ENCODE measurements around the gene RIMS1. TPM values are rescaled to one million over a fixed set of nuclear protein-coding genes. Genes with fewer than 3 reads are reported as not detected.
"Not testable (repeated sequence)": the region's sequence is repeated elsewhere in the genome, so short reads cannot be mapped to it uniquely, and the experiment has no call there.

Gene RIMS1
- total and polyA plus RNA-seq, 2 donors = 0.09 to 0.14 TPM

DNA sequence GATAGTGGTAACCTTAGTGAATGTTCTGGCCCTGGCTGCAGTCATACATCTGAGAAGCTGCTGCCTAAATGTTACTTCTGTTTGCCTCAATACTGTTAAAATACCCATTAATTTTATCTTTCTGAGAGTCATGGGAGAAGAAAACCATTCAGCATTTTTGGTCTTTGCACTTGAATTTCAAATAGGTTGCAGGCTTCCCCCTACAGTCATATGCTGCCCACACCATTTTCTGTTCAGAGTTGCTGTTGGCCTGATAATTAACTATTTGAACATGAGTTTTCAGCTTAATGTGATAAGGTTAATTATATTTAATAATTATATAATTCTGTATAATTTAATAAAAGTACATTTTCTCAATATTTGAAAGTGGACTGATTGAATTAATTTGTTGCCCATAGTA is 410.0 kb downstream of the RIMS1 start:
- H3K36me3 ChIP-seq (ENCODE audit: control insufficient read depth in 2 of 2, insufficient read depth in 2 of 2, low read length in 1 of 2) = no peaks in the 10 kb centered on the region
- H3K4me1 ChIP-seq (ENCODE audit: control insufficient read depth in 2 of 2, insufficient read depth in 2 of 2, low read length in 2 of 2) = no peaks in the 10 kb centered on the region
- no peak for DNase-seq (ENCODE audit: low read depth in 6 of 9, low spot score in 9 of 9)
- H3K27ac ChIP-seq (ENCODE audit: low read depth in 1 of 2, low read length in 1 of 2) = no peak overlapping the region
- no peaks in the 10 kb centered on the region for H3K27me3 ChIP-seq (ENCODE audit: control insufficient read depth in 2 of 2, insufficient read depth in 1 of 2, low read length in 1 of 2)
- no peak overlapping the region for H3K4me3 ChIP-seq (ENCODE audit: low read length in 2 of 2)
- H3K9me3 ChIP-seq (ENCODE audit: control insufficient read depth in 2 of 2, insufficient read depth in 1 of 2, low read length in 1 of 2) = no peaks in the 10 kb centered on the region

DNA sequence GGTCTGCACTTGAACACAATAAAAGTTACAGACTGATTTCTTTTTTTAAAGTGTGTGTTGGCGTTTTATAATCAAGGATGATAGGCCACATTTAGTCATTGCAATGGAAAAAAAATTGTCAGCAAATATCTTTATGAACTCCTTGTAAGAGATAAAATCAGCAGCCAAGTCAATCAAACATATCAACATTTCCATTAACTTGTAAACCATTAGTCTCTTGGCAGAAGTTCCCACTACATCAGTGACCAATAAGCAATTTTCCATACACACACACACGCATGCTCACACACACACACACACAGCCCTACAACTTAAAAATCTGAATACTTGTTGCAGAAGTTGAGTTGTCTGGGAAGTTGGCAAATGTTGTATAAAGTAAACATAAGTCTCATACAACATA is 419.6 kb downstream of the RIMS1 start:
- no peaks in the 10 kb centered on the region for H3K27me3 ChIP-seq (ENCODE audit: control insufficient read depth in 2 of 2, insufficient read depth in 1 of 2, low read length in 1 of 2)
- no peaks in the 10 kb centered on the region for H3K9me3 ChIP-seq (ENCODE audit: control insufficient read depth in 2 of 2, insufficient read depth in 1 of 2, low read length in 1 of 2)
- H3K4me3 ChIP-seq (ENCODE audit: low read length in 2 of 2) = no peak overlapping the region
- no peak for DNase-seq (ENCODE audit: low read depth in 6 of 9, low spot score in 9 of 9)
- WGBS = 93% methylated on average over 2 of the region's 2 CpGs
- no peaks in the 10 kb centered on the region for H3K4me1 ChIP-seq (ENCODE audit: control insufficient read depth in 2 of 2, insufficient read depth in 2 of 2, low read length in 2 of 2)
- H3K27ac ChIP-seq (ENCODE audit: low read depth in 1 of 2, low read length in 1 of 2) = no peak overlapping the region
- no peaks in the 10 kb centered on the region for H3K36me3 ChIP-seq (ENCODE audit: control insufficient read depth in 2 of 2, insufficient read depth in 2 of 2, low read length in 1 of 2)

DNA sequence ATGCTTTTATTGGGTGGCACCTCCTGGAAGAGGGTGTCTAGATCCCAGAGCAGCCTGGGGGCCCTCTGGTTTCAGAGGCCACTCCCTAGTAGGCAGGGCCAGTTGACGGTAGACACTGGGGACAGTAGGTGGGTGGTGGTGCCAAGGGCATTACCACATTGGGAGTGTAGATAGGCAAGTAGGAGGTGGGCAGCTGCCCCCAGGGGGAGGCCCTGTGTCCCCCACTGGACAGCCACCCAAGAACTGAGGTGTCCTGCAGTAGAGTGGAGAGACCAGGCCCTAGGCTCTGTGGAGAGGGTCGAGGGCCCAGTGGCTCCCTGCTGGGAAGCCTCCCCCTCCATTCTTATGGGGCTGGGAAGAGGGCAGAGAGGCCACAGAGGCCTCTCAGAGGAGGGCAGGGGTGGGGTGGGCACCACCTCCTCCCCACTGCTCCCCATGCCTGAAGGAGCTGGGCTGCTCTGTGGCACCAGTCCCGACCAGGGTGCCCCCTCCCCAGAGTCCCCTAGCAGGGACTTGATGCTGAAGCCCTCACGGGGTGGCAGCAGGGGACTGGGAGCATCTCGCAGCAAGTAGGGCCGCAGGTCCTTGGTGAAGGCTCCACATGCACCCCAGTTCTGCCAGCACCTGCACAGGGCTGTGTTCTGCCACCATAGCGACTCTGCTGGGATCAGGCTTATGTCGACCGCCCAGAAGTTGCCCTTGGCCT is 430.5 kb downstream of the RIMS1 start:
- no peak for DNase-seq (ENCODE audit: low read depth in 6 of 9, low spot score in 9 of 9)
- no peaks in the 10 kb centered on the region for H3K4me1 ChIP-seq (ENCODE audit: control insufficient read depth in 2 of 2, insufficient read depth in 2 of 2, low read length in 2 of 2)
- H3K9me3 ChIP-seq (ENCODE audit: control insufficient read depth in 2 of 2, insufficient read depth in 1 of 2, low read length in 1 of 2) = no peaks in the 10 kb centered on the region
- no peaks in the 10 kb centered on the region for H3K27me3 ChIP-seq (ENCODE audit: control insufficient read depth in 2 of 2, insufficient read depth in 1 of 2, low read length in 1 of 2)
- H3K4me3 ChIP-seq (ENCODE audit: low read length in 2 of 2) = no peak overlapping the region
- 94% methylated on average over 9 of the region's 9 CpGs for WGBS
- no peak overlapping the region for H3K27ac ChIP-seq (ENCODE audit: low read depth in 1 of 2, low read length in 1 of 2)
- no peaks in the 10 kb centered on the region for H3K36me3 ChIP-seq (ENCODE audit: control insufficient read depth in 2 of 2, insufficient read depth in 2 of 2, low read length in 1 of 2)

DNA sequence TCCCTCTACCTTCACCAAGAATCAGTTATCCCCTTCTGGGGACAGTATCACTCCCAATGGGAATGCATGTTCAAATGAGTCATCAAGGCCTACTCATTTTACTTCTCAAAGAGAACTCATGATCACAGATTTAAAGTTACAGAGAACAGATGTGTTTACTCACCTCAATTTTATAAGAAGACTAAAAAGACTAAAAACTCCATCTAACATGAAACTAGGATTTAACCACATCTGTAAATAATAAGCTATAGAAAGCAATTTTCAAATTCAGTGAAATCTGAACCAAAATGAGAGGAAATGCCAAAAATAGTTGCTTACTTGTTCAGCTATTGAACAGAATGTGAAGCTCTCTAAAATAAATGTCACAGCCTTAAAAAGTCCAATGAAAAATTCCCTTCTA is 435.4 kb downstream of the RIMS1 start:
- H3K27ac ChIP-seq (ENCODE audit: low read depth in 1 of 2, low read length in 1 of 2) = no peak overlapping the region
- DNase-seq (ENCODE audit: low read depth in 6 of 9, low spot score in 9 of 9) = no peak
- no peak overlapping the region for H3K4me3 ChIP-seq (ENCODE audit: low read length in 2 of 2)
- no peaks in the 10 kb centered on the region for H3K9me3 ChIP-seq (ENCODE audit: control insufficient read depth in 2 of 2, insufficient read depth in 1 of 2, low read length in 1 of 2)
- no peaks in the 10 kb centered on the region for H3K27me3 ChIP-seq (ENCODE audit: control insufficient read depth in 2 of 2, insufficient read depth in 1 of 2, low read length in 1 of 2)
- H3K36me3 ChIP-seq (ENCODE audit: control insufficient read depth in 2 of 2, insufficient read depth in 2 of 2, low read length in 1 of 2) = no peaks in the 10 kb centered on the region
- no peaks in the 10 kb centered on the region for H3K4me1 ChIP-seq (ENCODE audit: control insufficient read depth in 2 of 2, insufficient read depth in 2 of 2, low read length in 2 of 2)

DNA sequence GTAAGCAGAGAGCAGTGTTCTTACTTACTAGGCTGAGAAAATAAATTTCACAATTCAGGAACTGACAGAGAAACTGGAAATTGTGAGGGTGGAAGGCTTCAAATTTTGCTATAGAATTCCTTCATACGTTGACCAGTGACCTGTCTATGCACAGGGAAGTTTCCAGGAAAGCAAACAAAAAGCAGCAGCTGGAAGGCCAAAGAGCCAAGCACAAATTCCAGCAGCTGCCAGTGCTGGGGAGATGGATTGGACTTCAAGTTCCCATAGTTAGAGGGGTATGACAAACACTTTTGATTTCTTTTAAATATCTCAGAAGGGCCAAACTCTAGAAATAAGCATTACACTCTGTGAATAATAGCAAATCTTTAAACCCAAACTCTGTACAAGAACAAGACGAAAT is 436.4 kb downstream of the RIMS1 start:
- Histone ChIP-seq H3K4me3 (ENCODE audit: low read length in 2 of 2) (no peak overlapping the region), H3K27me3 (ENCODE audit: control insufficient read depth in 2 of 2, insufficient read depth in 1 of 2, low read length in 1 of 2) (no peaks in the 10 kb centered on the region), H3K27ac (ENCODE audit: low read depth in 1 of 2, low read length in 1 of 2) (no peak overlapping the region), H3K9me3 (ENCODE audit: control insufficient read depth in 2 of 2, insufficient read depth in 1 of 2, low read length in 1 of 2) (no peaks in the 10 kb centered on the region), H3K36me3 (ENCODE audit: control insufficient read depth in 2 of 2, insufficient read depth in 2 of 2, low read length in 1 of 2) (no peaks in the 10 kb centered on the region), H3K4me1 (ENCODE audit: control insufficient read depth in 2 of 2, insufficient read depth in 2 of 2, low read length in 2 of 2) (no peaks in the 10 kb centered on the region)
- no peak for DNase-seq (ENCODE audit: low read depth in 6 of 9, low spot score in 9 of 9)
- WGBS = 70% methylated on average over 2 of the region's 2 CpGs

DNA sequence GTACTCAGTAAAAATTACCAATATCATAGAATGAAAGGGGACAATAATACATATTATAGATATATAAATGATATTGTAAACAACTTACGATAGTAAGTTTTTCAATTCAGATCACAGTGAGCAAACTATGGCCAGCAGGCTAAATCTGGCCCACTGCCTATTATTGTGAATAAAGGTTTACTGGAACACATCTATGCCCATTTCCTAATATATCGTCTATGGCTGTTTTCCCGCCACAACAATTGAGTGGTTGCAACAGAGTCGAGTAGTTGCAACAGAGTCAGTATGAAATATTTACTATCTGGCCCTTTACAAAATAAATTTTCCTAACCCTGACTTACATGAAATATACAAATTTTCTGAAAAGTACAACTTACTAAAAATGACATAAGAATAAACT is 438.2 kb downstream of the RIMS1 start:
- H3K36me3 ChIP-seq (ENCODE audit: control insufficient read depth in 2 of 2, insufficient read depth in 2 of 2, low read length in 1 of 2) = no peaks in the 10 kb centered on the region
- H3K9me3 ChIP-seq (ENCODE audit: control insufficient read depth in 2 of 2, insufficient read depth in 1 of 2, low read length in 1 of 2) = no peaks in the 10 kb centered on the region
- DNase-seq (ENCODE audit: low read depth in 6 of 9, low spot score in 9 of 9) = no peak
- no peak overlapping the region for H3K4me3 ChIP-seq (ENCODE audit: low read length in 2 of 2)
- H3K27me3 ChIP-seq (ENCODE audit: control insufficient read depth in 2 of 2, insufficient read depth in 1 of 2, low read length in 1 of 2) = no peaks in the 10 kb centered on the region
- no peaks in the 10 kb centered on the region for H3K4me1 ChIP-seq (ENCODE audit: control insufficient read depth in 2 of 2, insufficient read depth in 2 of 2, low read length in 2 of 2)
- WGBS = 78% methylated on average over 4 of the region's 4 CpGs
- no peak overlapping the region for H3K27ac ChIP-seq (ENCODE audit: low read depth in 1 of 2, low read length in 1 of 2)

DNA sequence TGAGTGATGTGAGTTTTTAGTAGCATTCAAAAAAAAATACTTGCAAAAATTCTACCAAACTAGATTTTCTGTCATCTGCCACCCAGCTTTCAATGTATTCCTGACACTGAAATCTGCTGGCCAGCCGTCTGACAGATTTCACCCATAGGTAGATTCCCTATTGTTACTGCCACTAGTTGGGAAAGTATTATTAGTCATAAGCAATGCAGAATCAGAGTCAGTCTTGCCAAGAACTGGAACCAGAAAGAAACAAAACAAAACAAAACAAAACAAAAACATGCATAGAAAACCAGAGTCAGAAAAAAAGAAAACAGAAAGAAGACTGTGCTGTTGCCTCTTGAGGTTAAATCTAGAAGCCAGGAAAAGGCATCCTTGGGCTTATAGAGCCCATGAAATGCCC is 442.4 kb downstream of the RIMS1 start:
- WGBS = 92% methylated on average over 1 of the region's 1 CpG
- Histone ChIP-seq H3K4me1 (ENCODE audit: control insufficient read depth in 2 of 2, insufficient read depth in 2 of 2, low read length in 2 of 2) (no peaks in the 10 kb centered on the region), H3K27ac (ENCODE audit: low read depth in 1 of 2, low read length in 1 of 2) (no peak overlapping the region), H3K9me3 (ENCODE audit: control insufficient read depth in 2 of 2, insufficient read depth in 1 of 2, low read length in 1 of 2) (no peaks in the 10 kb centered on the region), H3K27me3 (ENCODE audit: control insufficient read depth in 2 of 2, insufficient read depth in 1 of 2, low read length in 1 of 2) (no peaks in the 10 kb centered on the region), H3K36me3 (ENCODE audit: control insufficient read depth in 2 of 2, insufficient read depth in 2 of 2, low read length in 1 of 2) (no peaks in the 10 kb centered on the region), H3K4me3 (ENCODE audit: low read length in 2 of 2) (no peak overlapping the region)
- no peak for DNase-seq (ENCODE audit: low read depth in 6 of 9, low spot score in 9 of 9)

DNA sequence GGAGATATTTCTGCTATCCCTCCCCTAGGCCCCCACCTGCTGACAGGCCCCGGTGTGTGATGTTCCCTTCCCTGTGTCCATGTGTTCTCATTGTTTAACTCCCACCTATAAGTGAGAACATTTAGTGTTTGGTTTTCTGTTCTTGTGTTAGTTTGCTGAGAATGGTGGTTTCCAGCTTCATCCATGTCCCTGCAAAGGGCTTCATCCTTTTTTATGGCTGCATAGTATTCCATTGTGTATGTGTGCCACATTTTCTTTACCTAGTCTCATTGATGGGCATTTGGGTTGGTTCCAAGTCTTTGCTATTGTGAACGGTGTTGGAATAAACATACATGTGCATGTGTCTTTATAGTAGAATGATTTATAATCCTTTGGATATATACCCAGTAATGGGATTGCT is 448.9 kb downstream of the RIMS1 start:
- WGBS = 96% methylated on average over 2 of the region's 2 CpGs
- H3K27me3 ChIP-seq (ENCODE audit: control insufficient read depth in 2 of 2, insufficient read depth in 1 of 2, low read length in 1 of 2) = not testable (repeated sequence)

DNA sequence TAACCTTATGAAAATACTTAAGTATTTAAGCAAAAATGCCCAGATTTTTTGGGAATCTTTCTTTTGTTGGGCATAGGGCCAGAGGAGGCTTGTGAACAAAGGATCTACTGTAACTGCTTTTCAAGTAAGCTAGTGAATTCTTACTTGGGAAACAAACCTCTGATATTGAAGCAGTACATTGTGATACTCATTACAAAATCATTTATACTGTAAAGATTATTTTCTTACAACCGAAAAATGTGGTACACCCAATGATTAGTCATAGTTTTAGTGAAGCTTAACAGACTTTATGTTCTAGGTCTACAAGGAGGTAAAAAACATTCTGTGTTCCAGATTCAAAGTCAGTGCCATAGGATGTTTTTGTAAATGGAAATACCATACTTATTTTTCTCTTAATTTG is 462.6 kb downstream of the RIMS1 start:
- 93% methylated on average over 1 of the region's 1 CpG for WGBS
- Histone ChIP-seq H3K27me3 (ENCODE audit: control insufficient read depth in 2 of 2, insufficient read depth in 1 of 2, low read length in 1 of 2) (no peaks in the 10 kb centered on the region), H3K9me3 (ENCODE audit: control insufficient read depth in 2 of 2, insufficient read depth in 1 of 2, low read length in 1 of 2) (no peaks in the 10 kb centered on the region), H3K4me1 (ENCODE audit: control insufficient read depth in 2 of 2, insufficient read depth in 2 of 2, low read length in 2 of 2) (no peaks in the 10 kb centered on the region), H3K36me3 (ENCODE audit: control insufficient read depth in 2 of 2, insufficient read depth in 2 of 2, low read length in 1 of 2) (no peaks in the 10 kb centered on the region), H3K27ac (ENCODE audit: low read depth in 1 of 2, low read length in 1 of 2) (no peak overlapping the region), H3K4me3 (ENCODE audit: low read length in 2 of 2) (no peak overlapping the region)
- DNase-seq (ENCODE audit: low read depth in 6 of 9, low spot score in 9 of 9) = no peak

More for the DNA sequence above, 448.9 kb downstream of the RIMS1 start:
- H3K9me3 ChIP-seq (ENCODE audit: control insufficient read depth in 2 of 2, insufficient read depth in 1 of 2, low read length in 1 of 2); H3K36me3 ChIP-seq (ENCODE audit: control insufficient read depth in 2 of 2, insufficient read depth in 2 of 2, low read length in 1 of 2); H3K27ac ChIP-seq (ENCODE audit: low read depth in 1 of 2, low read length in 1 of 2); H3K4me1 ChIP-seq (ENCODE audit: control insufficient read depth in 2 of 2, insufficient read depth in 2 of 2, low read length in 2 of 2); DNase-seq (ENCODE audit: low read depth in 6 of 9, low spot score in 9 of 9); H3K4me3 ChIP-seq (ENCODE audit: low read length in 2 of 2): not testable (repeated sequence)

All from thymus (tissue), 11 donors.